SK-N-SH (cell line): Measurements from ENCODE around the gene ST6GALNAC5. TPM values are rescaled to one million over a fixed set of nuclear protein-coding genes. Genes with fewer than 3 reads are reported as not detected.
A peak's percentile ranks its signal among the peaks of the same experiment; 100 is the strongest.

ENCODE experiments used
- CTCF ChIA-PET: fragments of 300-600, 350-600 bp; formaldehyde crosslinking; extraction: SDS; loops from one replicate; lab custom pipeline; 2021; lab: Yijun Ruan, JAX
- POLR2A ChIA-PET: fragments of 350-600 bp; sonication (Branson Sonifier 250); formaldehyde crosslinking; extraction: SDS; loops from one replicate; lab custom pipeline; 2020; ENCODE audit warnings: antibody characterized with exemption, inconsistent platforms; lab: Yijun Ruan, JAX
- DNase-seq: peaks from one replicate; pipeline ENCODE4 v3.0.0; 2012
- H2AFZ ChIP-seq: fragments of 200-600 bp; sonication (generic); 2 replicates; pipeline ENCODE4 v1.8.1; 2016; ENCODE audit warnings: antibody characterized with exemption, mild to moderate bottlenecking, low read depth
- H3F3A ChIP-seq: fragments of 200-600 bp; sonication (generic); replicated peaks from 2 replicates; pipeline ENCODE3; 2016; ENCODE audit warnings: antibody characterized with exemption, mild to moderate bottlenecking; ENCODE audit not compliant: insufficient read depth
- H3K27ac ChIP-seq, 2 experiments: fragments of 200-500 bp in 1 of 2; fragments of 200-600 bp in 1 of 2; sonication (Bioruptor generic) in 1 of 2; sonication (generic), shearing (Covaris generic) in 1 of 2; 2 replicates each; pipeline versions ENCODE4 v1.5.1 to v1.6.1; 2014 to 2016; ENCODE audit warnings: low read depth in 2 of 2, inconsistent platforms in 1 of 2, low read length in 1 of 2, mild to moderate bottlenecking in 1 of 2, mixed read lengths in 1 of 2
- H3K27me3 ChIP-seq: fragments of 200-600 bp; sonication (generic), shearing (Covaris generic); 2 replicates; pipeline ENCODE4 v1.6.1; 2016; ENCODE audit warnings: mixed run types; ENCODE audit not compliant: insufficient read depth
- H3K36me3 ChIP-seq, 2 experiments: fragments of 200-500 bp in 1 of 2; fragments of 200-600 bp in 1 of 2; sonication (Bioruptor generic) in 1 of 2; sonication (generic) in 1 of 2; replicated peaks in 1 of 2; 2 replicates each; pipeline versions ENCODE3 to v1.5.1; 2014 to 2016; ENCODE audit warnings: low read length in 1 of 2, mild to moderate bottlenecking in 1 of 2; ENCODE audit not compliant: insufficient read depth in 2 of 2, control insufficient read depth in 1 of 2
- H3K4me1 ChIP-seq, 2 experiments: fragments of 200-500 bp in 1 of 2; fragments of 200-600 bp in 1 of 2; sonication (Bioruptor generic) in 1 of 2; sonication (generic), shearing (Covaris generic) in 1 of 2; 2 replicates each; pipeline versions ENCODE4 v1.5.1 to v1.6.1; 2014 to 2016; ENCODE audit warnings: low read depth in 1 of 2, low read length in 1 of 2, mixed run types in 1 of 2; ENCODE audit not compliant: insufficient read depth in 2 of 2, control insufficient read depth in 1 of 2
- H3K4me2 ChIP-seq: fragments of 200-600 bp; sonication (generic), shearing (Covaris generic); 2 replicates; pipeline ENCODE4 v1.6.1; 2017; ENCODE audit warnings: mixed run types
- H3K4me3 ChIP-seq, 2 experiments: fragments of 200-500 bp in 1 of 2; fragments of 200-600 bp in 1 of 2; sonication (Bioruptor generic) in 1 of 2; sonication (generic), shearing (Covaris generic) in 1 of 2; 2 replicates each; pipeline versions ENCODE4 v1.5.1 to v1.8.1; 2014 to 2016; ENCODE audit warnings: low read depth in 2 of 2, inconsistent platforms in 1 of 2, low read length in 1 of 2, mild to moderate bottlenecking in 1 of 2, mixed read lengths in 1 of 2, moderate library complexity in 1 of 2
- H3K79me2 ChIP-seq: fragments of 200-600 bp; sonication (generic); 2 replicates; pipeline ENCODE4 v1.8.1; 2017; ENCODE audit warnings: mild to moderate bottlenecking; ENCODE audit not compliant: insufficient read depth
- H3K9ac ChIP-seq: fragments of 200-600 bp; sonication (generic); 2 replicates; pipeline ENCODE4 v1.6.1; 2017; ENCODE audit warnings: mixed run types
- H3K9me2 ChIP-seq: fragments of 200-600 bp; sonication (generic); 2 replicates; pipeline ENCODE4 v1.6.1; 2017; ENCODE audit warnings: mixed run types
- H3K9me3 ChIP-seq: fragments of 200-600 bp; sonication (generic); 2 replicates; pipeline ENCODE4 v1.6.1; 2017; ENCODE audit warnings: mixed run types, mild to moderate bottlenecking, moderate library complexity
- H4K20me1 ChIP-seq: fragments of 200-600 bp; sonication (generic); 2 replicates; pipeline ENCODE4 v1.6.1; 2017; ENCODE audit warnings: mild to moderate bottlenecking, mixed run types; ENCODE audit not compliant: insufficient read depth
- ELF1 ChIP-seq: IDR thresholded peaks from 2 replicates; pipeline ENCODE4 v1.4.0; 2012
- EZH2phosphoT487 ChIP-seq: fragments of 200-600 bp; sonication (generic); IDR thresholded peaks from 2 replicates; pipeline ENCODE4 v1.6.1; 2017; ENCODE audit warnings: low read depth, mixed run types, mild to moderate bottlenecking, antibody characterized with exemption, moderate library complexity, borderline replicate concordance
- GATA2 ChIP-seq: sonication (generic); formaldehyde crosslinking; IDR thresholded peaks from 2 replicates; pipeline ENCODE4 v1.5.0; 2020; ENCODE audit warnings: mild to moderate bottlenecking, missing genetic modification reagents
- JUND ChIP-seq: IDR thresholded peaks from 2 replicates; pipeline ENCODE4 v1.4.0; 2012
- MEF2A ChIP-seq: IDR thresholded peaks from 2 replicates; pipeline ENCODE4 v1.4.0; 2012; ENCODE audit warnings: low read depth, borderline replicate concordance
- MXI1 ChIP-seq: IDR thresholded peaks from 2 replicates; pipeline ENCODE4 v1.6.1; 2012; ENCODE audit warnings: mild to moderate bottlenecking, low read depth, low read length, improper control_type of control experiment
- NFIC ChIP-seq: IDR thresholded peaks from 2 replicates; pipeline ENCODE4 v1.4.0; 2012; ENCODE audit warnings: borderline replicate concordance
- NRF1 ChIP-seq: IDR thresholded peaks from 2 replicates; pipeline ENCODE4 v1.6.1; 2012; ENCODE audit warnings: low read depth, mild to moderate bottlenecking, low read length
- POLR2AphosphoS5 ChIP-seq: IDR thresholded peaks from 2 replicates; pipeline ENCODE4 v1.6.1; 2012; ENCODE audit warnings: low read depth, low read length
- RAD21 ChIP-seq: IDR thresholded peaks from 2 replicates; pipeline ENCODE4 v1.6.1; 2012; ENCODE audit warnings: mild to moderate bottlenecking, low read length
- REST ChIP-seq: IDR thresholded peaks from 2 replicates; pipeline ENCODE4 v1.6.1; 2012; ENCODE audit warnings: mild to moderate bottlenecking, low read depth, low read length, moderate library complexity
- RFX5 ChIP-seq: IDR thresholded peaks from 2 replicates; pipeline ENCODE4 v1.6.1; 2012; ENCODE audit warnings: mild to moderate bottlenecking, improper control_type of control experiment, low read length
- SIN3A ChIP-seq: IDR thresholded peaks from 2 replicates; pipeline ENCODE4 v1.6.1; 2012; ENCODE audit warnings: low read depth, mild to moderate bottlenecking, low read length, moderate library complexity, borderline replicate concordance
- SMC3 ChIP-seq: IDR thresholded peaks from 2 replicates; pipeline ENCODE4 v1.6.1; 2012; ENCODE audit warnings: low read depth, low read length, improper control_type of control experiment
- TAF1 ChIP-seq: IDR thresholded peaks from 2 replicates; pipeline ENCODE4 v1.6.1; 2012; ENCODE audit warnings: low read depth, mild to moderate bottlenecking, low read length, moderate library complexity, borderline replicate concordance
- TCF12 ChIP-seq: IDR thresholded peaks from 2 replicates; pipeline ENCODE4 v1.4.0; 2012
- YY1 ChIP-seq: IDR thresholded peaks from 2 replicates; pipeline ENCODE4 v1.4.0; 2012; ENCODE audit warnings: low read depth, mild to moderate bottlenecking
- WGBS: methylation state at CpG from one replicate; pipeline ENCODE4 v1.1.6; 2017; ENCODE audit warnings: low lambda C conversion rate; 5-methylcytosine and 5-hydroxymethylcytosine counted together
- polyA plus RNA-seq, 3 experiments: library from polyadenylated mRNA; depleted of rRNA; stranded (reverse); fragments of >200 nt; gene quantifications; 2 replicates each; pipeline ENCODE4 v1.2.3, GENCODE V29; 2012
- TF ChIP-seq, protein P1 (sequence below): fragments of 150-350 bp; IDR thresholded peaks from 2 replicates; pipeline ENCODE4 v1.6.1; 2017; ENCODE audit warnings: antibody characterized with exemption, low read length, low read depth, borderline replicate concordance
- TF ChIP-seq, protein P2 (sequence below): IDR thresholded peaks from 2 replicates; pipeline ENCODE4; 2012

The ST6GALNAC5 gene
- polyA plus RNA-seq, 1 of the 3 experiments (the other 2 are of a cell fraction), result 10.6 TPM

DNA sequence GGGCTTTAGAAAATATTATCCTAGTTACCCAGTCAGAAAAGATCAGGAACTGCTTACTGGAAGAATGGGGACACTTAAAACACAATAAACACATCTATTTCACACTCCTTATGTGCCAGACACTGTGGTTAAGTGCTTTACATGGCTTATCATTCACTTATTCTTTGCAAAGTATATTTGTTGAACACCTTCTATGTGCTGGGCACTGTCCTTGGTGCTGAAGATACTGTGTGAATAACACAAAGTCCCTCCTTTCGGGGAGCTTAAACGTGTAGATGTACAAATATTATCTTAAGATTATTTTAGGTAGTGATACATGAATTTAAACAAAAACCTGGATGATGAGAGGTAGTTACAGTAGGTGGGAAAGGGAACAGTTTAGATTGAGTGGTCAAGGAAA, 169.3 kb downstream of the ST6GALNAC5 start:
- TF ChIP-seq MXI1, result no peak
- TF ChIP-seq REST, result peak; percentile 96
- no peak for TF ChIP-seq NRF1
- TF ChIP-seq GATA2 (CRISPR knock-in tag), result no peak
- TF ChIP-seq, protein P1, sequence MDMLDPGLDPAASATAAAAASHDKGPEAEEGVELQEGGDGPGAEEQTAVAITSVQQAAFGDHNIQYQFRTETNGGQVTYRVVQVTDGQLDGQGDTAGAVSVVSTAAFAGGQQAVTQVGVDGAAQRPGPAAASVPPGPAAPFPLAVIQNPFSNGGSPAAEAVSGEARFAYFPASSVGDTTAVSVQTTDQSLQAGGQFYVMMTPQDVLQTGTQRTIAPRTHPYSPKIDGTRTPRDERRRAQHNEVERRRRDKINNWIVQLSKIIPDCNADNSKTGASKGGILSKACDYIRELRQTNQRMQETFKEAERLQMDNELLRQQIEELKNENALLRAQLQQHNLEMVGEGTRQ, result no peak
- no peak for TF ChIP-seq ELF1
- TF ChIP-seq SMC3, result no peak
- TF ChIP-seq, all 33 proteins: peak for 1
- H3K4me3 ChIP-seq, result no peak overlapping the region
- H2AFZ ChIP-seq, result no peak overlapping the region
- no peaks in the 10 kb centered on the region for H3K36me3 ChIP-seq
- no peaks in the 10 kb centered on the region for H3K79me2 ChIP-seq
- H4K20me1 ChIP-seq, result no peaks in the 10 kb centered on the region
- H3K4me2 ChIP-seq, result no peak overlapping the region
- peaks cover 0 to 14% of the 10 kb centered on the region in 2 experiments; a peak in 3 of 4 replicates for H3K4me1 ChIP-seq
- ChIA-PET POLR2A (no interaction called here), CTCF (no interaction called here)
- H3F3A ChIP-seq, result peaks cover 13% of the 10 kb centered on the region
- H3K27me3 ChIP-seq, result no peaks in the 10 kb centered on the region
- WGBS, result 91% methylated on average over 2 of the region's 2 CpGs
- no peak overlapping the region for H3K27ac ChIP-seq
- H3K9me3 ChIP-seq, result no peaks in the 10 kb centered on the region
- DNase-seq, result no peak
- no peak overlapping the region for H3K9ac ChIP-seq
- no peaks in the 10 kb centered on the region for H3K9me2 ChIP-seq

DNA sequence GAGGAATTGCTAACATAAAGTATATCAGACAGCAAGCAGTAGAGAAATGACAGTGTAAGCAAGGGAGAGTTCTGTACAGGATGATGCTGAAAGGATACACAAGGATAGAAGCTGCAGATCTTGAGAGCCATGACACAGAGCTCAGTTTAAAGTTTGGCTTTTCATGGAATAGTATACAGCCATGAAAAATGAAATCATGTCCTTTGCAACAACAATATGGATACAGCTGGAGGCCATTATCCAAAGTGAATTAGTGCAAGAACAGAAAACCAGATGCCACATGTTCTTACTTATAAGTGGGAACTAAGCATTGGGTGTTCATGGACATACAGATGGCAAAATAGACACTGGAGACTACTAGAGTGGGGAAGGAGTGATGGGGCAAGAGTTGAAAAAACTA, 169.8 kb downstream of the ST6GALNAC5 start:
- ChIA-PET CTCF (no interaction called here), POLR2A (no interaction called here)
- no peak overlapping the region for H3K4me3 ChIP-seq
- no peaks in the 10 kb centered on the region for H3K36me3 ChIP-seq
- no peaks in the 10 kb centered on the region for H3K9me3 ChIP-seq
- H3K4me2 ChIP-seq, result no peak overlapping the region
- no peaks in the 10 kb centered on the region for H3K27me3 ChIP-seq
- no peaks in the 10 kb centered on the region for H4K20me1 ChIP-seq
- H3K9me2 ChIP-seq, result no peaks in the 10 kb centered on the region
- H3K9ac ChIP-seq, result no peak overlapping the region
- peaks cover 13% of the 10 kb centered on the region for H3F3A ChIP-seq
- no peak overlapping the region for H2AFZ ChIP-seq
- H3K79me2 ChIP-seq, result no peaks in the 10 kb centered on the region
- DNase-seq, result no peak
- H3K27ac ChIP-seq, result no peak overlapping the region
- TF ChIP-seq ELF1 (no peak), POLR2AphosphoS5 (no peak), TAF1 (no peak), TCF12 (no peak), JUND (no peak), NFIC (no peak), MXI1 (no peak), MEF2A (no peak), RFX5 (no peak), YY1 (no peak), SMC3 (no peak), EZH2phosphoT487 (no peak), RAD21 (no peak), SIN3A (no peak), REST (no peak)
- TF ChIP-seq, protein P2, sequence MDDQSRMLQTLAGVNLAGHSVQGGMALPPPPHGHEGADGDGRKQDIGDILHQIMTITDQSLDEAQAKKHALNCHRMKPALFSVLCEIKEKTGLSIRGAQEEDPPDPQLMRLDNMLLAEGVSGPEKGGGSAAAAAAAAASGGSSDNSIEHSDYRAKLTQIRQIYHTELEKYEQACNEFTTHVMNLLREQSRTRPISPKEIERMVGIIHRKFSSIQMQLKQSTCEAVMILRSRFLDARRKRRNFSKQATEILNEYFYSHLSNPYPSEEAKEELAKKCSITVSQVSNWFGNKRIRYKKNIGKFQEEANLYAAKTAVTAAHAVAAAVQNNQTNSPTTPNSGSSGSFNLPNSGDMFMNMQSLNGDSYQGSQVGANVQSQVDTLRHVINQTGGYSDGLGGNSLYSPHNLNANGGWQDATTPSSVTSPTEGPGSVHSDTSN, result no peak
- TF ChIP-seq, protein P1, result no peak
- H3K4me1 ChIP-seq, result peaks cover 0 to 14% of the 10 kb centered on the region in 2 experiments; a peak in 3 of 4 replicates
